ENCODE results near the gene MARCHF4.

Gene MARCHF4

GRCh38 chr2:216372761-216373291 lies 543 bp upstream of the MARCHF4 start:
- no peak for TF ChIP-seq CTCF (conservative IDR thresholded peaks at IDR 0.05)
- peak overlapping the region; percentile 64 for H3K27ac ChIP-seq

GRCh38 chr2:216370961-216371712 lies 1.1 kb downstream of the MARCHF4 start:
- peak overlapping the region; percentile 64 for H3K27ac ChIP-seq
- TF ChIP-seq CTCF (conservative IDR thresholded peaks at IDR 0.05): no peak

DNA sequence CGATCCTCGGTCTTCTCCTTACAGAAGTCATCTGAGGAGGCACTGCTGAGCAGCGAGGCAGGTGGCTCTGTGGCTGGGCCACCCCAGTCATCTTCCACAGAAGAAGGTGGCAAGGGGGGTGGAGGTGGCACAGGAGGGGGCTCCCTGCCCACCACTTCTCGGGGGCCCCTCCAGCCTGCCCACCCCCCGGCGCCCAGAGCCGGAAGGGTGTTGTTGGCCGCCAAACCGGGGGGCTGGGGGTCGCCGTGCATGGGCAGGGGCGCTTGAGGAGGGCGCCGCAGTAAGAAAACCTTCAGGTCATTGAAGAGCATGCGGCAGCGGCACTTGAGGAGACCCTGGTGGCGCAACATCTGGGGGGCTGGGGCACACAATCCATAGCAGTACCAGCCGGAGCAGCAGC lies 2.5 kb downstream of the MARCHF4 start:
- H3K27ac ChIP-seq: no peak overlapping the region
- no peak for TF ChIP-seq CTCF (conservative IDR thresholded peaks at IDR 0.05)

- no peak for TF ChIP-seq CTCF (conservative IDR thresholded peaks at IDR 0.05)
- H3K27ac ChIP-seq: no peak overlapping the region
These were observed 5.4 kb downstream of the MARCHF4 start for GRCh38 chr2:216366777-216367471.

- no peak for TF ChIP-seq CTCF (conservative IDR thresholded peaks at IDR 0.05)
- H3K27ac ChIP-seq: no peak overlapping the region
These were observed 6.8 kb downstream of the MARCHF4 start for GRCh38 chr2:216365518-216365917.

DNA sequence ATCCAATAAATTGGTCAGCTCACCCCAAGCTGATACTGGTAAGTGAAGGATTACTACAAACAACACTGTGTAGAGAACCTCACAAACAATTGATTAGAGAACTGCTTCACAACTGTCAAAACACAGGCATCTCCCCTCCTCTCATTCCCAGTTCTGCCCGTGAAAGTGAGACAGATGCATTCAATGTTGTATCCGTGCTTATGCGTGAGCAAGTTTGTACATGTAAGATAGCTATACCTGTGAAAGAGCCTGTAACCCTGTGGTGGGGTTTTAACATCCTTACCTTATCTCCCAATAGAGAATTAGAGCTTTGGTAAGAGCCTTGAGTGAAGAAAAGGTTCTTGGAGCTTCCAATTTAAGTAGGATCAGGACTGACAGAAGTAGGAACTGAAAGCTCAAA lies 9.1 kb downstream of the MARCHF4 start:
- H3K27ac ChIP-seq: no peak overlapping the region
- TF ChIP-seq CTCF (conservative IDR thresholded peaks at IDR 0.05): no peak

DNA sequence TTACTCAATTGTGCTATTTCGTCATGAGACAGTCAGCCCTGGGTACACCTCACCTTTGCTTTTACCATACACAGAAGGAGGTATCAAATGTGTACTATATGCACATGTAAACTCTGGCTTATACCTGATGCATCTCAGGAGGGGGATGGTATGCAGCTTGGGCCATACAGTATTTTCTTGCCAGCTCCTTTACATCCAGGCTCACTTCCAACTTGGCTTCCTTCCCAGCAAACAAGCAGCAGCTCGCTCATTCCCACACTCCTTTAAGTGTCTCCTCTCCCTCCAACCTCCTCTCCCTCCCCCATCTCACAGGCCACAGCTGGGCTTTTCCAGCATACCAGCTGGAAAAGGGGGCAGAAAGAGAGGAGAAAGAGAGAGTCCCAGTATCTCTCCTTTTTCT lies 9.6 kb downstream of the MARCHF4 start:
- no peak for TF ChIP-seq CTCF (conservative IDR thresholded peaks at IDR 0.05)
- H3K27ac ChIP-seq: no peak overlapping the region
